ENCODE measurements around the gene PCNX2. TPM values are rescaled to one million over a fixed set of nuclear protein-coding genes. Genes with fewer than 3 reads are reported as not detected.

Gene PCNX2
- total and polyA plus RNA-seq, 10 of the 15 experiments (the other 5 are each of a cell fraction or from before 2014, with no cell fraction given), result 2.1 to 16.4 (median 8.1) TPM

GRCh38 chr1:232992227-232992626 is 303.3 kb downstream of the PCNX2 start (continued):
- no peak for TF ChIP-seq REST (IDR thresholded peaks at IDR 0.05; ENCODE audit: low read depth, low read length)
- no peak for TF ChIP-seq CHD2 (IDR thresholded peaks at IDR 0.05; ENCODE audit: borderline replicate concordance, low read depth, low read length)
- no peak for TF ChIP-seq SIN3A (IDR thresholded peaks at IDR 0.05; ENCODE audit: low read depth, low read length)
- TF ChIP-seq ZNF274 (IDR thresholded peaks at IDR 0.05; ENCODE audit: insufficient read depth, insufficient read length), result no peak
- TF ChIP-seq TARDBP (IDR thresholded peaks at IDR 0.05; ENCODE audit: borderline replicate concordance), result no peak
- no peak for TF ChIP-seq RCOR1 (conservative IDR thresholded peaks at IDR 0.05; ENCODE audit: low read depth, low read length)
- no peak for TF ChIP-seq BRCA1 (IDR thresholded peaks at IDR 0.05; ENCODE audit: low read depth, low read length)
- TF ChIP-seq MLLT1 (IDR thresholded peaks at IDR 0.05), result no peak
- TF ChIP-seq PAX5 (IDR thresholded peaks at IDR 0.05; ENCODE audit: borderline replicate concordance, low read depth, low read length), result no peak
- TF ChIP-seq SIX5 (IDR thresholded peaks at IDR 0.05; ENCODE audit: low read depth, low read length, severe bottlenecking), result no peak

Measured in GM12878 (cell line).